Neural cell (in vitro differentiated cells): Measurements from ENCODE around the gene OR1K1.

ENCODE experiments used
- CTCF ChIP-seq: fragments of 450-650 bp; IDR thresholded peaks from 2 replicates; pipeline ENCODE4 v1.5.1; 2014; ENCODE audit warnings: antibody characterized with exemption, mild to moderate bottlenecking, moderate library complexity; ENCODE audit not compliant: poor library complexity, severe bottlenecking
- SMC3 ChIP-seq: fragments of 450-650 bp; conservative IDR thresholded peaks from 2 replicates; pipeline ENCODE4 v1.6.1; 2014; ENCODE audit warnings: antibody characterized with exemption, mild to moderate bottlenecking, moderate library complexity; ENCODE audit not compliant: poor library complexity

GRCh38 chr9:122814545-122814944 is 14.6 kb downstream of the OR1K1 start:
- TF ChIP-seq CTCF: no peak
- TF ChIP-seq SMC3: no peak
